ENCODE measurements around the gene CDC34.

The CDC34 gene

GRCh38 chr19:494171-495080, 37.1 kb upstream of the CDC34 start:
- H3K27me3 Mint-ChIP-seq, result peaks cover 4% of the 10 kb centered on the region
- peaks cover 12% of the 10 kb centered on the region for H3K4me1 Mint-ChIP-seq (ENCODE audit: low read depth)
- H3K9me3 Mint-ChIP-seq (ENCODE audit: low read depth), result no peaks in the 10 kb centered on the region
- H3K36me3 Mint-ChIP-seq, result no peaks in the 10 kb centered on the region
- no peak overlapping the region for H3K4me3 Mint-ChIP-seq
- no peak overlapping the region for H3K27ac Mint-ChIP-seq

- Mint-ChIP-seq H3K9me3 (ENCODE audit: low read depth) (no peaks in the 10 kb centered on the region), H3K4me3 (no peak overlapping the region), H3K27ac (no peak overlapping the region), H3K4me1 (ENCODE audit: low read depth) (peaks cover 12% of the 10 kb centered on the region), H3K36me3 (no peaks in the 10 kb centered on the region), H3K27me3 (peaks cover 5% of the 10 kb centered on the region)
Measured at GRCh38 chr19:495081-495401, 36.5 kb upstream of the CDC34 start.

GRCh38 chr19:495402-496111, 36.0 kb upstream of the CDC34 start:
- H3K9me3 Mint-ChIP-seq (ENCODE audit: low read depth), result no peaks in the 10 kb centered on the region
- H3K4me1 Mint-ChIP-seq (ENCODE audit: low read depth), result peaks cover 9% of the 10 kb centered on the region
- H3K27ac Mint-ChIP-seq, result no peak overlapping the region
- H3K4me3 Mint-ChIP-seq, result peak overlapping the region; percentile 27
- no peaks in the 10 kb centered on the region for H3K36me3 Mint-ChIP-seq
- H3K27me3 Mint-ChIP-seq, result peaks cover 5% of the 10 kb centered on the region

- peak within 1 kb of the TSS; percentile 27 for H3K4me3 Mint-ChIP-seq
- H3K36me3 Mint-ChIP-seq, result no peaks in the 10 kb centered on the region
- peaks cover 9% of the 10 kb centered on the region for H3K4me1 Mint-ChIP-seq (ENCODE audit: low read depth)
- peaks cover 5% of the 10 kb centered on the region for H3K27me3 Mint-ChIP-seq
- no peaks in the 10 kb centered on the region for H3K9me3 Mint-ChIP-seq (ENCODE audit: low read depth)
- no peak within 1 kb of the TSS for H3K27ac Mint-ChIP-seq
Measured at GRCh38 chr19:496112-496665, 35.4 kb upstream of the CDC34 start, which contains the start of gene MADCAM1. Gene MADCAM1 (plus strand): TSS chr19:496486. CDS start chr19:496500, 14 bp downstream.

- no peaks in the 10 kb centered on the region for H3K36me3 Mint-ChIP-seq
- H3K27ac Mint-ChIP-seq, result no peak overlapping the region
- peaks cover 9% of the 10 kb centered on the region for H3K4me1 Mint-ChIP-seq (ENCODE audit: low read depth)
- peaks cover 5% of the 10 kb centered on the region for H3K27me3 Mint-ChIP-seq
- H3K4me3 Mint-ChIP-seq, result no peak overlapping the region
- H3K9me3 Mint-ChIP-seq (ENCODE audit: low read depth), result no peaks in the 10 kb centered on the region
Measured at GRCh38 chr19:496986-497385, 34.6 kb upstream of the CDC34 start.

GRCh38 chr19:497491-497868, 34.1 kb upstream of the CDC34 start:
- Mint-ChIP-seq H3K4me1 (ENCODE audit: low read depth) (peaks cover 9% of the 10 kb centered on the region), H3K4me3 (no peak overlapping the region), H3K27me3 (peaks cover 5% of the 10 kb centered on the region), H3K9me3 (ENCODE audit: low read depth) (no peaks in the 10 kb centered on the region), H3K36me3 (no peaks in the 10 kb centered on the region), H3K27ac (no peak overlapping the region)

GRCh38 chr19:497869-498510, 33.6 kb upstream of the CDC34 start:
- no peak overlapping the region for H3K4me3 Mint-ChIP-seq
- H3K27me3 Mint-ChIP-seq, result peaks cover 5% of the 10 kb centered on the region
- no peaks in the 10 kb centered on the region for H3K36me3 Mint-ChIP-seq

GRCh38 chr19:498511-498891, 33.1 kb upstream of the CDC34 start:
- Mint-ChIP-seq H3K36me3 (no peaks in the 10 kb centered on the region), H3K9me3 (ENCODE audit: low read depth) (no peaks in the 10 kb centered on the region), H3K27me3 (peaks cover 5% of the 10 kb centered on the region), H3K4me1 (ENCODE audit: low read depth) (peaks cover 9% of the 10 kb centered on the region), H3K27ac (no peak overlapping the region), H3K4me3 (no peak overlapping the region)

More at GRCh38 chr19:497869-498510, 33.6 kb upstream of the CDC34 start:
- Mint-ChIP-seq H3K27ac (no peak overlapping the region), H3K9me3 (ENCODE audit: low read depth) (no peaks in the 10 kb centered on the region), H3K4me1 (ENCODE audit: low read depth) (peaks cover 9% of the 10 kb centered on the region)

- no peaks in the 10 kb centered on the region for H3K9me3 Mint-ChIP-seq (ENCODE audit: low read depth)
- no peaks in the 10 kb centered on the region for H3K36me3 Mint-ChIP-seq
- H3K4me1 Mint-ChIP-seq (ENCODE audit: low read depth), result peaks cover 7% of the 10 kb centered on the region
- no peak overlapping the region for H3K4me3 Mint-ChIP-seq
- no peak overlapping the region for H3K27ac Mint-ChIP-seq
- H3K27me3 Mint-ChIP-seq, result peaks cover 5% of the 10 kb centered on the region
Measured at GRCh38 chr19:498977-499623, 32.5 kb upstream of the CDC34 start.

GRCh38 chr19:501646-502045, 29.9 kb upstream of the CDC34 start:
- Mint-ChIP-seq H3K4me3 (no peak overlapping the region), H3K9me3 (ENCODE audit: low read depth) (no peaks in the 10 kb centered on the region), H3K27me3 (peaks cover 5% of the 10 kb centered on the region), H3K27ac (no peak overlapping the region), H3K36me3 (no peaks in the 10 kb centered on the region), H3K4me1 (ENCODE audit: low read depth) (peaks cover 9% of the 10 kb centered on the region)

- peaks cover 19% of the 10 kb centered on the region for H3K4me1 Mint-ChIP-seq (ENCODE audit: low read depth)
- H3K27ac Mint-ChIP-seq, result no peak overlapping the region
- no peaks in the 10 kb centered on the region for H3K9me3 Mint-ChIP-seq (ENCODE audit: low read depth)
- no peaks in the 10 kb centered on the region for H3K36me3 Mint-ChIP-seq
- no peaks in the 10 kb centered on the region for H3K27me3 Mint-ChIP-seq
- H3K4me3 Mint-ChIP-seq, result no peak overlapping the region
Measured at GRCh38 chr19:504616-505015, 26.9 kb upstream of the CDC34 start.

GRCh38 chr19:506404-507285, 24.9 kb upstream of the CDC34 start:
- no peaks in the 10 kb centered on the region for H3K9me3 Mint-ChIP-seq (ENCODE audit: low read depth)
- peaks cover 33% of the 10 kb centered on the region for H3K4me1 Mint-ChIP-seq (ENCODE audit: low read depth)
- H3K4me3 Mint-ChIP-seq, result peak overlapping the region; percentile 92
- no peaks in the 10 kb centered on the region for H3K36me3 Mint-ChIP-seq
- no peaks in the 10 kb centered on the region for H3K27me3 Mint-ChIP-seq
- H3K27ac Mint-ChIP-seq, result peak overlapping the region; percentile 100

GRCh38 chr19:507286-508203, 24.0 kb upstream of the CDC34 start, which contains the start of gene TPGS1:
Gene TPGS1 (plus strand): TSS chr19:507497. CDS start chr19:507507, 10 bp downstream.
- H3K36me3 Mint-ChIP-seq, result no peaks in the 10 kb centered on the region
- peaks cover 41% of the 10 kb centered on the region for H3K4me1 Mint-ChIP-seq (ENCODE audit: low read depth)
- H3K27me3 Mint-ChIP-seq, result no peaks in the 10 kb centered on the region
- H3K4me3 Mint-ChIP-seq, result peak within 1 kb of the TSS; percentile 92
- no peaks in the 10 kb centered on the region for H3K9me3 Mint-ChIP-seq (ENCODE audit: low read depth)
- peak within 1 kb of the TSS; percentile 100 for H3K27ac Mint-ChIP-seq
